K562 (cell line): ENCODE results near the gene NAPA. TPM values are rescaled to one million over a fixed set of nuclear protein-coding genes. Genes with fewer than 3 reads are reported as not detected.
A peak's percentile ranks its signal among the peaks of the same experiment; 100 is the strongest.

Experiments used
- EWSR1 ChIP-seq: fragments of 450-650 bp; IDR thresholded peaks from 2 replicates; pipeline ENCODE4 v1.6.1; 2018; ENCODE audit warnings: borderline replicate concordance, mild to moderate bottlenecking, low read depth, moderate library complexity; ENCODE audit not compliant: partially characterized antibody
- FOS ChIP-seq: IDR thresholded peaks from 3 replicates; pipeline ENCODE4 v1.6.1; 2011; ENCODE audit not compliant: insufficient read length; ENCODE audit errors: extremely low read depth
- FOXO4 ChIP-seq: fragments of 450-650 bp; formaldehyde crosslinking; IDR thresholded peaks from 2 replicates; pipeline ENCODE4 v1.4.0; 2020; ENCODE audit warnings: mild to moderate bottlenecking, moderate library complexity
- GTF2B ChIP-seq: IDR thresholded peaks from 2 replicates; pipeline ENCODE4 v1.6.1; 2011; ENCODE audit not compliant: insufficient read length; ENCODE audit errors: extremely low read depth
- HNRNPH1 ChIP-seq: fragments of 200-400 bp; formaldehyde crosslinking; optimal IDR thresholded peaks from 2 replicates; pipeline ENCODE3; 2017; ENCODE audit warnings: low read depth, mild to moderate bottlenecking, low read length, moderate library complexity
- KLF13 ChIP-seq: fragments of 450-650 bp; IDR thresholded peaks from 2 replicates; pipeline ENCODE4 v1.6.1; 2016; ENCODE audit warnings: missing genetic modification characterization, low read depth, mild to moderate bottlenecking, missing compliant biosample characterization, moderate library complexity, borderline replicate concordance
- OTX1 ChIP-seq: fragments of 450-650 bp; formaldehyde crosslinking; IDR thresholded peaks from 2 replicates; pipeline ENCODE4 v1.4.0; 2022; ENCODE audit warnings: mild to moderate bottlenecking
- RREB1 ChIP-seq: fragments of 250-450 bp; sonication (Bioruptor Pico); IDR thresholded peaks from 2 replicates; pipeline ENCODE4 v1.4.0; 2020
- TAF1 ChIP-seq: IDR thresholded peaks from 2 replicates; pipeline ENCODE4 v1.6.1; 2011; ENCODE audit warnings: mild to moderate bottlenecking, low read length, moderate library complexity; ENCODE audit not compliant: insufficient read depth, control insufficient read depth, severe bottlenecking; ENCODE audit errors: extremely low read depth
- TEAD1 ChIP-seq, 2 experiments: fragments of 450-650 bp in 1 of 2; sonication (generic) in 1 of 2; formaldehyde crosslinking; IDR thresholded peaks; 2 replicates each; pipeline versions ENCODE4 v1.4.0 to v1.8.0; 2020 to 2022; ENCODE audit warnings: mild to moderate bottlenecking in 2 of 2, missing genetic modification reagents in 1 of 2
- TFE3 ChIP-seq: fragments of 450-650 bp; formaldehyde crosslinking; IDR thresholded peaks from 2 replicates; pipeline ENCODE4 v1.4.0; 2020; ENCODE audit warnings: mild to moderate bottlenecking, mixed read lengths
- ZC3H11A ChIP-seq: IDR thresholded peaks from 2 replicates; pipeline ENCODE4 v1.6.1; 2012; ENCODE audit warnings: low read depth, low read length, improper control_type of control experiment
- ZFP30 ChIP-seq: fragments of 250-450 bp; sonication (Bioruptor Pico); IDR thresholded peaks from 2 replicates; pipeline ENCODE4 v1.8.0; 2022; ENCODE audit warnings: moderate library complexity, mild to moderate bottlenecking, inconsistent platforms, borderline replicate concordance
- ZFX ChIP-seq: sonication (generic); formaldehyde crosslinking; IDR thresholded peaks from 2 replicates; pipeline ENCODE4 v1.8.0; 2022; ENCODE audit warnings: mild to moderate bottlenecking, missing genetic modification reagents, moderate library complexity
- ZNF217 ChIP-seq: sonication (generic); formaldehyde crosslinking; IDR thresholded peaks from 2 replicates; pipeline ENCODE4 v1.8.0; 2022; ENCODE audit warnings: mild to moderate bottlenecking, missing genetic modification reagents
- ZNF224 ChIP-seq: sonication (generic); formaldehyde crosslinking; IDR thresholded peaks from 2 replicates; pipeline ENCODE4 v1.8.0; 2022; ENCODE audit warnings: mild to moderate bottlenecking, missing genetic modification reagents
- polyA plus RNA-seq, 8 experiments: library from polyadenylated mRNA; depleted of rRNA in 4 of 8; stranded (reverse) in 5 of 8; unstranded in 3 of 8; fragments of >200 nt; fragmentation: Nextera tagmentation in 2 of 8; fragmentation: Illumina TruSeq in 1 of 8; extraction: Ambion mirVana in 2 of 8; extraction: Trizol in 1 of 8; gene quantifications; 2 replicates each; pipeline versions ENCODE4 v1.2.1 to v1.2.3, GENCODE V29; 2011 to 2014; ENCODE audit warnings: inconsistent platforms in 1 of 8, missing spikeins in 1 of 8
- total RNA-seq, 7 experiments: library from RNA; depleted of rRNA in 6 of 7; stranded (reverse); fragments of >200 nt in 6 of 7; fragmentation: Illumina TruSeq in 2 of 7; extraction: Trizol in 2 of 7; gene quantifications; 2 replicates each; pipeline versions ENCODE4 v1.2.1 to v1.2.3, GENCODE V29; 2011 to 2021; ENCODE audit warnings: low replicate concordance in 1 of 7

NAPA gene
- total and polyA plus RNA-seq, 9 of the 15 experiments (the other 6 are each of a cell fraction or from before 2014, with no cell fraction given) = 5.4 to 98.6 (median 77.5) TPM

GRCh38 chr19:47444388-47444821, 70.5 kb downstream of the NAPA start (continued):
- TF ChIP-seq GTF2B (no peak), OTX1 (no peak), FOXO4 (CRISPR knock-in tag) (no peak), ZFP30 (CRISPR knock-in tag) (no peak), ZC3H11A (no peak), HNRNPH1 (no peak), ZFX (CRISPR knock-in tag) (no peak), TAF1 (no peak), EWSR1 (no peak), TFE3 (CRISPR knock-in tag) (no peak), ZNF217 (CRISPR knock-in tag) (no peak), KLF13 (no peak), ZNF224 (CRISPR knock-in tag) (no peak), RREB1 (CRISPR knock-in tag) (no peak), TEAD1 (CRISPR knock-in tag; IDR thresholded peaks at IDR 0.05) (peak in 1 of 2 experiments; percentile 84; a peak in 1 of 4 replicates), FOS (no peak)
